Hepatocyte (in vitro differentiated cells): Measurements from ENCODE around the gene RASSF6.

Experiments used
- CTCF ChIP-seq: fragments of 200-600 bp; sonication (generic); IDR thresholded peaks from 2 replicates; pipeline ENCODE4 v1.5.1; 2016; ENCODE audit warnings: antibody characterized with exemption, mild to moderate bottlenecking; ENCODE audit not compliant: poor library complexity
- EZH2 ChIP-seq: fragments of 200-600 bp; sonication (generic); IDR thresholded peaks from 2 replicates; pipeline ENCODE4 v1.6.1; 2016; ENCODE audit warnings: antibody characterized with exemption, mild to moderate bottlenecking, borderline replicate concordance
- EZH2phosphoT487 ChIP-seq: fragments of 200-600 bp; sonication (generic); IDR thresholded peaks from one replicate; pipeline ENCODE4 v1.6.1; 2018; ENCODE audit warnings: antibody characterized with exemption, mild to moderate bottlenecking, low read depth, moderate library complexity; ENCODE audit not compliant: unreplicated experiment, severe bottlenecking

GRCh38 chr4:73615613-73616012 lies 4.6 kb downstream of the RASSF6 start:
- no peak for TF ChIP-seq CTCF
- TF ChIP-seq EZH2, result no peak
- TF ChIP-seq EZH2phosphoT487, result no peak
